SK-N-SH (cell line): ENCODE results near the gene SLC35A5. TPM values are rescaled to one million over a fixed set of nuclear protein-coding genes. Genes with fewer than 3 reads are reported as not detected.

ENCODE experiments used
- CTCF ChIA-PET: fragments of 300-600, 350-600 bp; formaldehyde crosslinking; extraction: SDS; loops from one replicate; lab custom pipeline; 2021; lab: Yijun Ruan, JAX
- POLR2A ChIA-PET: fragments of 350-600 bp; sonication (Branson Sonifier 250); formaldehyde crosslinking; extraction: SDS; loops from one replicate; lab custom pipeline; 2020; ENCODE audit warnings: antibody characterized with exemption, inconsistent platforms; lab: Yijun Ruan, JAX
- DNase-seq: peaks from one replicate; pipeline ENCODE4 v3.0.0; 2012
- H2AFZ ChIP-seq: fragments of 200-600 bp; sonication (generic); 2 replicates; pipeline ENCODE4 v1.8.1; 2016; ENCODE audit warnings: antibody characterized with exemption, mild to moderate bottlenecking, low read depth
- H3F3A ChIP-seq: fragments of 200-600 bp; sonication (generic); replicated peaks from 2 replicates; pipeline ENCODE3; 2016; ENCODE audit warnings: antibody characterized with exemption, mild to moderate bottlenecking; ENCODE audit not compliant: insufficient read depth
- H3K27ac ChIP-seq, 2 experiments: fragments of 200-500 bp in 1 of 2; fragments of 200-600 bp in 1 of 2; sonication (Bioruptor generic) in 1 of 2; sonication (generic), shearing (Covaris generic) in 1 of 2; 2 replicates each; pipeline versions ENCODE4 v1.5.1 to v1.6.1; 2014 to 2016; ENCODE audit warnings: low read depth in 2 of 2, inconsistent platforms in 1 of 2, low read length in 1 of 2, mild to moderate bottlenecking in 1 of 2, mixed read lengths in 1 of 2
- H3K27me3 ChIP-seq: fragments of 200-600 bp; sonication (generic), shearing (Covaris generic); 2 replicates; pipeline ENCODE4 v1.6.1; 2016; ENCODE audit warnings: mixed run types; ENCODE audit not compliant: insufficient read depth
- H3K36me3 ChIP-seq, 2 experiments: fragments of 200-500 bp in 1 of 2; fragments of 200-600 bp in 1 of 2; sonication (Bioruptor generic) in 1 of 2; sonication (generic) in 1 of 2; replicated peaks in 1 of 2; 2 replicates each; pipeline versions ENCODE3 to v1.5.1; 2014 to 2016; ENCODE audit warnings: low read length in 1 of 2, mild to moderate bottlenecking in 1 of 2; ENCODE audit not compliant: insufficient read depth in 2 of 2, control insufficient read depth in 1 of 2
- H3K4me1 ChIP-seq, 2 experiments: fragments of 200-500 bp in 1 of 2; fragments of 200-600 bp in 1 of 2; sonication (Bioruptor generic) in 1 of 2; sonication (generic), shearing (Covaris generic) in 1 of 2; 2 replicates each; pipeline versions ENCODE4 v1.5.1 to v1.6.1; 2014 to 2016; ENCODE audit warnings: low read depth in 1 of 2, low read length in 1 of 2, mixed run types in 1 of 2; ENCODE audit not compliant: insufficient read depth in 2 of 2, control insufficient read depth in 1 of 2
- H3K4me2 ChIP-seq: fragments of 200-600 bp; sonication (generic), shearing (Covaris generic); 2 replicates; pipeline ENCODE4 v1.6.1; 2017; ENCODE audit warnings: mixed run types
- H3K4me3 ChIP-seq, 2 experiments: fragments of 200-500 bp in 1 of 2; fragments of 200-600 bp in 1 of 2; sonication (Bioruptor generic) in 1 of 2; sonication (generic), shearing (Covaris generic) in 1 of 2; 2 replicates each; pipeline versions ENCODE4 v1.5.1 to v1.8.1; 2014 to 2016; ENCODE audit warnings: low read depth in 2 of 2, inconsistent platforms in 1 of 2, low read length in 1 of 2, mild to moderate bottlenecking in 1 of 2, mixed read lengths in 1 of 2, moderate library complexity in 1 of 2
- H3K79me2 ChIP-seq: fragments of 200-600 bp; sonication (generic); 2 replicates; pipeline ENCODE4 v1.8.1; 2017; ENCODE audit warnings: mild to moderate bottlenecking; ENCODE audit not compliant: insufficient read depth
- H3K9ac ChIP-seq: fragments of 200-600 bp; sonication (generic); 2 replicates; pipeline ENCODE4 v1.6.1; 2017; ENCODE audit warnings: mixed run types
- H3K9me2 ChIP-seq: fragments of 200-600 bp; sonication (generic); 2 replicates; pipeline ENCODE4 v1.6.1; 2017; ENCODE audit warnings: mixed run types
- H3K9me3 ChIP-seq: fragments of 200-600 bp; sonication (generic); 2 replicates; pipeline ENCODE4 v1.6.1; 2017; ENCODE audit warnings: mixed run types, mild to moderate bottlenecking, moderate library complexity
- H4K20me1 ChIP-seq: fragments of 200-600 bp; sonication (generic); 2 replicates; pipeline ENCODE4 v1.6.1; 2017; ENCODE audit warnings: mild to moderate bottlenecking, mixed run types; ENCODE audit not compliant: insufficient read depth
- EP300 ChIP-seq, 2 experiments: IDR thresholded peaks; 2 replicates each; pipeline versions ENCODE4 v1.4.0 to v1.6.1; 2012; ENCODE audit warnings: borderline replicate concordance in 1 of 2, low read depth in 1 of 2, low read length in 1 of 2
- EZH2phosphoT487 ChIP-seq: fragments of 200-600 bp; sonication (generic); IDR thresholded peaks from 2 replicates; pipeline ENCODE4 v1.6.1; 2017; ENCODE audit warnings: low read depth, mixed run types, mild to moderate bottlenecking, antibody characterized with exemption, moderate library complexity, borderline replicate concordance
- FOSL2 ChIP-seq: IDR thresholded peaks from 2 replicates; pipeline ENCODE4 v1.4.0; 2012; ENCODE audit warnings: low read depth, mild to moderate bottlenecking, moderate library complexity, borderline replicate concordance
- JUND ChIP-seq: IDR thresholded peaks from 2 replicates; pipeline ENCODE4 v1.4.0; 2012
- MAX ChIP-seq: IDR thresholded peaks from 2 replicates; pipeline ENCODE4 v1.4.0; 2012; ENCODE audit warnings: low read depth
- NRF1 ChIP-seq: IDR thresholded peaks from 2 replicates; pipeline ENCODE4 v1.6.1; 2012; ENCODE audit warnings: low read depth, mild to moderate bottlenecking, low read length
- PBX3 ChIP-seq: IDR thresholded peaks from 2 replicates; pipeline ENCODE4; 2012
- POLR2AphosphoS5 ChIP-seq: IDR thresholded peaks from 2 replicates; pipeline ENCODE4 v1.6.1; 2012; ENCODE audit warnings: low read depth, low read length
- RCOR1 ChIP-seq: fragments of 150-350 bp; IDR thresholded peaks from 2 replicates; pipeline ENCODE4 v1.6.1; 2017; ENCODE audit warnings: antibody characterized with exemption, low read length
- TCF12 ChIP-seq: IDR thresholded peaks from 2 replicates; pipeline ENCODE4 v1.4.0; 2012
- YY1 ChIP-seq: IDR thresholded peaks from 2 replicates; pipeline ENCODE4 v1.4.0; 2012; ENCODE audit warnings: low read depth, mild to moderate bottlenecking
- WGBS: methylation state at CpG from one replicate; pipeline ENCODE4 v1.1.6; 2017; ENCODE audit warnings: low lambda C conversion rate; 5-methylcytosine and 5-hydroxymethylcytosine counted together
- polyA plus RNA-seq, 3 experiments: library from polyadenylated mRNA; depleted of rRNA; stranded (reverse); fragments of >200 nt; gene quantifications; 2 replicates each; pipeline ENCODE4 v1.2.3, GENCODE V29; 2012

The SLC35A5 gene
- polyA plus RNA-seq, 1 of the 3 experiments (the other 2 are of a cell fraction) = 16.0 TPM

- peaks cover 6% of the 10 kb centered on the region for H3F3A ChIP-seq
- no peaks in the 10 kb centered on the region for H4K20me1 ChIP-seq
- WGBS = 91% methylated on average over 2 of the region's 2 CpGs
- peaks cover 34 to 47% of the 10 kb centered on the region in 2 experiments for H3K36me3 ChIP-seq
- H3K9ac ChIP-seq = no peak overlapping the region
- no peaks in the 10 kb centered on the region for H3K9me2 ChIP-seq
- H3K4me2 ChIP-seq = no peak overlapping the region
- no peaks in the 10 kb centered on the region; a peak in 1 of 4 replicates for H3K4me1 ChIP-seq
- ChIA-PET POLR2A (interaction anchor here (0.6 kb wide), 1 partner anchor 427 kb away, joined by 3 read pairs; no protein-coding TSS in a partner anchor), CTCF (interaction anchor here (0.6 to 2.1 kb wide), 4 partner anchors 9 to 275 kb away, joined by 3 to 18 read pairs (median 6); partner anchors contain the start of gene SLC9C1)
- H3K79me2 ChIP-seq = peaks cover under 1% of the 10 kb centered on the region
- TF ChIP-seq EP300 (IDR thresholded peaks at IDR 0.05; ENCODE audit: borderline replicate concordance in 1 of 2, low read depth in 1 of 2, low read length in 1 of 2) (peak in 1 of 2 experiments; percentile 8; a peak in 1 of 4 replicates), RCOR1 (no peak), PBX3 (peak; percentile 79), JUND (peak; percentile 56), TCF12 (peak; percentile 14; the same call in 1 of the 2 replicates), MAX (no peak)
- no peaks in the 10 kb centered on the region for H3K9me3 ChIP-seq
- H3K27ac ChIP-seq = no peak overlapping the region
- H2AFZ ChIP-seq = no peak overlapping the region
- DNase-seq = no peak
- no peak overlapping the region for H3K4me3 ChIP-seq
- no peaks in the 10 kb centered on the region for H3K27me3 ChIP-seq
Observed at GRCh38 chr3:112568642-112569041, 6.8 kb downstream of the SLC35A5 start.

GRCh38 chr3:112569265-112569664 lies 7.4 kb downstream of the SLC35A5 start:
- no peaks in the 10 kb centered on the region; the same call in 1 of the 2 replicates for H3K79me2 ChIP-seq
- H3K27ac ChIP-seq = no peak overlapping the region
- H3K9me3 ChIP-seq = no peaks in the 10 kb centered on the region
- no peak overlapping the region for H2AFZ ChIP-seq
- CTCF ChIA-PET = interaction anchor here (1.6 to 2.1 kb wide), 3 partner anchors 9 to 276 kb away, joined by 4 to 18 read pairs (median 7); partner anchors contain the start of gene SLC9C1
- no peak overlapping the region for H3K9ac ChIP-seq
- DNase-seq = no peak
- peaks cover 40 to 53% of the 10 kb centered on the region in 2 experiments for H3K36me3 ChIP-seq
- POLR2A ChIA-PET = no interaction called here
- WGBS = 38% methylated on average over 1 of the region's 1 CpG
- H4K20me1 ChIP-seq = no peaks in the 10 kb centered on the region
- H3K4me3 ChIP-seq = no peak overlapping the region
- H3K27me3 ChIP-seq = no peaks in the 10 kb centered on the region
- no peak overlapping the region for H3K4me2 ChIP-seq
- H3F3A ChIP-seq = peaks cover 6% of the 10 kb centered on the region
- H3K4me1 ChIP-seq = no peaks in the 10 kb centered on the region
- no peak for TF ChIP-seq EZH2phosphoT487
- no peak for TF ChIP-seq EP300 (IDR thresholded peaks at IDR 0.05; ENCODE audit: borderline replicate concordance in 1 of 2, low read depth in 1 of 2, low read length in 1 of 2)
- no peak for TF ChIP-seq FOSL2
- TF ChIP-seq, all 33 proteins: peak for 0
- no peaks in the 10 kb centered on the region for H3K9me2 ChIP-seq

DNA sequence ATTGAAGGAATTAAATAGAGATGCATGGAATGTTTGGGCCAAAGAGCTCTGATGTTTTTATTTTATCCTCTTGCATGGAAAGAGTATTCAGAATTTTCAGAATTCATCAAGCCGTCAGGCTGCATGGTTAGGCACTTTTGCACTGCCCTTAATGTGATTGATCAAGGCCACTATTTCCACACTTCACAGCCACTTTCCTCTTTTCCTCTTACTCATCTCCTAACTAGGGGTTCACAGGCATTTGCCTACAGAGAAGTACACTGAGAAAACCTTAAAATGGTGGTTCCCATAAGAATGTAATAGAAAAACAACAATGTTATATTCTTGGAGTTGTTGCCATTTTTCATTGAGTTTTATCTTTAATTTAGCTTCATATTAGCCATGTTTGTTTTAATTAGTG lies 10.9 kb downstream of the SLC35A5 start:
- ChIA-PET POLR2A (no interaction called here), CTCF (interaction anchor here (1.4 to 1.5 kb wide), 2 partner anchors 10 to 71 kb away, joined by 5 to 7 read pairs; no protein-coding TSS in a partner anchor)
- Histone ChIP-seq H3K4me2 (no peak overlapping the region), H4K20me1 (no peaks in the 10 kb centered on the region), H3K9me2 (no peaks in the 10 kb centered on the region), H3K9me3 (no peaks in the 10 kb centered on the region), H3K4me1 (no peaks in the 10 kb centered on the region), H3K79me2 (no peaks in the 10 kb centered on the region; the same call in 1 of the 2 replicates), H3K4me3 (no peak overlapping the region), H3K27ac (no peak overlapping the region), H3K36me3 (peaks cover 53 to 59% of the 10 kb centered on the region in 2 experiments), H3K9ac (no peak overlapping the region), H2AFZ (no peak overlapping the region), H3F3A (peaks cover 7% of the 10 kb centered on the region), H3K27me3 (no peaks in the 10 kb centered on the region)
- 100% methylated on average over 1 of the region's 1 CpG for WGBS
- TF ChIP-seq PBX3 (no peak), POLR2AphosphoS5 (no peak), NRF1 (no peak), JUND (no peak), YY1 (no peak)
- no peak for DNase-seq
